ENCODE results near the gene PAX2. TPM values are rescaled to one million over a fixed set of nuclear protein-coding genes. Genes with fewer than 3 reads are reported as not detected.

Gene PAX2
- total RNA-seq, 4 donors from 2014 or later = not detected

DNA sequence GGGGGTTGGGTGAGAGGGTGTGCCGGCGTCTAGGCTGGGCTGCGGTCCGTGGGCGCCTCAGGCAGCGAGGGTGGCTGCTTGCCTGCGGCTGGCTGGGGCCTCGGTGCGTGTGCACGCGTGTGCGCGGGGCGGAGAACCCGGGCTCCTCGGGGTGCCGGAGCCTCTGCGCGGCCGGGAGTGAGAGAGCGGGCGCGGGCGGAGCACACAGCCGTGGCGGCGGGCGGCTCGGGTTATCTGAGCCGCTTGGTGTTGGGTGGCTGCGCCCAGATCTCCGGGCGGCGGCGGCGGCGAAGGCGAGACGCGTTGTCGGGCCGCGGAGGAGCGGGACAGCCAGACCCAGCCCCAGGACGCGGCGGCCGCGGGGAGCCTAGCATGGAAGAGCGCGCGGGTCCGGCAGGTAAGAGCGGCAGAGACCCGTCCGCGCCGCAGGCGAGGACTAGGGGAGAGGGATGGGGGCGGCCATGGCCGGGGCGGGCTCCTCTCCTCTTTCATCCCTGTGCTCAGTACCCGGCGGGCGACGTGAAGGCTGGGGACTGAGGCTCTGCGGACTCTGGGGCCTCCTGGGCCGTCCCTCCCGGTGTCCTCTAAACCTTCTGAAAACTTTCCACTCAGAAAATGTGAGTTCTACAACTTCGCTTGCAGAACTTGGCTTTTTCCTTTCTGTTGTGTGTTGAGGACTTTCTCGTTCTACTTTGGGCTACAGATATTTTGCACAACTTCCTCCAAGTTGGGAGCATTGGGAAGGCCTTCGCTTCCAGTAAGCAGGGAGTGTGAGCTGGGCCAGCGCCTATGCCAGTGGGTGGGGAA, 9.8 kb upstream of the PAX2 start:
- Histone ChIP-seq H3K4me1 (peaks cover 0 to 45% (median 22%) of the 10 kb centered on the region in 3 donors), H3K36me3 (no peaks in the 10 kb centered on the region), H3K27ac (no peak overlapping the region), H3K27me3 (peaks cover 100% of the 10 kb centered on the region), H3K4me3 (no peak overlapping the region), H3K9me3 (no peaks in the 10 kb centered on the region)
- 8% methylated on average over 5 of the region's 73 CpGs; no CpG with 5 or more reads in 1 of the 2 donors for WGBS, 2 donors (ENCODE audit: low coverage in 1 of 2)
- TF ChIP-seq EP300 (IDR thresholded peaks at IDR 0.05) (no peak), POLR2A (IDR thresholded peaks at IDR 0.05) (no peak)
- ATAC-seq = no peak

DNA sequence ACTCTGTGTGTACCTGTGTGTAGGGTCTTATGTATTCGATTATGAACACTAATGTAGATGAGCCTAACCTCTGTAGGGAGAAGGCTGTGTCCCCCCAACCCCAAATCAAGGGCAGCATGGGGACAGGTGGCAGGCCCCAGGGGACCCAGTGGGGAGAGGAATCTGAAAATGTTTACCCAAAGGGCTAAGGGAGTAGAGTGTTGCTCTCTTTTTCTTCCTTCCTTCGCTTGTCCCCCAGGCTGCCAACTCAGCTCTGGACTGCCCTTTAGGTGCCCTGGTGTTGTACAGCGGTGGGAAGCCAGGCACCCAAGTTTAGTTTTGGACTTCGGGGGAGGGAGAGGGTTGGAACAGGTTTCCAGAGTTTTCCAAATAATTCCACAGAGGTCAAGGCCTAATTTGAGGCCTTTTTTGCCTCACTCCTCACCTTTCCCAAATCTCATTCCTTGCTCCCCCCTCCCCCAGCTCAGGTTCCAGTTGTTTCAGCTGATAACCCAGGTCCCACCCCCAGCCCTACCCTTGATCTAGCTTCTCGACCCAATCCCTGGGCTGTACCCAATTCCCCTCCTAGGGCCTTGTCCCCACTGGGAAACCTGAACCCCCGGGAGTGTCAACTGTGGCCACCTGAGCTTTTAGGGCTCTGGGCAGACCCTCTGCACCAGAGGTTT, 9.1 kb upstream of the PAX2 start:
- TF ChIP-seq, protein P1, sequence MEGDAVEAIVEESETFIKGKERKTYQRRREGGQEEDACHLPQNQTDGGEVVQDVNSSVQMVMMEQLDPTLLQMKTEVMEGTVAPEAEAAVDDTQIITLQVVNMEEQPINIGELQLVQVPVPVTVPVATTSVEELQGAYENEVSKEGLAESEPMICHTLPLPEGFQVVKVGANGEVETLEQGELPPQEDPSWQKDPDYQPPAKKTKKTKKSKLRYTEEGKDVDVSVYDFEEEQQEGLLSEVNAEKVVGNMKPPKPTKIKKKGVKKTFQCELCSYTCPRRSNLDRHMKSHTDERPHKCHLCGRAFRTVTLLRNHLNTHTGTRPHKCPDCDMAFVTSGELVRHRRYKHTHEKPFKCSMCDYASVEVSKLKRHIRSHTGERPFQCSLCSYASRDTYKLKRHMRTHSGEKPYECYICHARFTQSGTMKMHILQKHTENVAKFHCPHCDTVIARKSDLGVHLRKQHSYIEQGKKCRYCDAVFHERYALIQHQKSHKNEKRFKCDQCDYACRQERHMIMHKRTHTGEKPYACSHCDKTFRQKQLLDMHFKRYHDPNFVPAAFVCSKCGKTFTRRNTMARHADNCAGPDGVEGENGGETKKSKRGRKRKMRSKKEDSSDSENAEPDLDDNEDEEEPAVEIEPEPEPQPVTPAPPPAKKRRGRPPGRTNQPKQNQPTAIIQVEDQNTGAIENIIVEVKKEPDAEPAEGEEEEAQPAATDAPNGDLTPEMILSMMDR (IDR thresholded peaks at IDR 0.05) = no peak
- TF ChIP-seq POLR2AphosphoS5 (IDR thresholded peaks at IDR 0.05) (no peak), EP300 (IDR thresholded peaks at IDR 0.05) (no peak), POLR2A (IDR thresholded peaks at IDR 0.05) (no peak)
- Histone ChIP-seq H3K36me3 (no peaks in the 10 kb centered on the region), H3K27ac (no peak overlapping the region), H3K4me3 (no peak overlapping the region), H3K27me3 (peaks cover 100% of the 10 kb centered on the region), H3K4me1 (peaks cover 0 to 41% (median 15%) of the 10 kb centered on the region in 3 donors), H3K9me3 (no peaks in the 10 kb centered on the region)
- 53 to 83% methylated on average over 3 to 4 of the region's 6 CpGs for WGBS, 2 donors (ENCODE audit: low coverage in 1 of 2)
- no peak for ATAC-seq

DNA sequence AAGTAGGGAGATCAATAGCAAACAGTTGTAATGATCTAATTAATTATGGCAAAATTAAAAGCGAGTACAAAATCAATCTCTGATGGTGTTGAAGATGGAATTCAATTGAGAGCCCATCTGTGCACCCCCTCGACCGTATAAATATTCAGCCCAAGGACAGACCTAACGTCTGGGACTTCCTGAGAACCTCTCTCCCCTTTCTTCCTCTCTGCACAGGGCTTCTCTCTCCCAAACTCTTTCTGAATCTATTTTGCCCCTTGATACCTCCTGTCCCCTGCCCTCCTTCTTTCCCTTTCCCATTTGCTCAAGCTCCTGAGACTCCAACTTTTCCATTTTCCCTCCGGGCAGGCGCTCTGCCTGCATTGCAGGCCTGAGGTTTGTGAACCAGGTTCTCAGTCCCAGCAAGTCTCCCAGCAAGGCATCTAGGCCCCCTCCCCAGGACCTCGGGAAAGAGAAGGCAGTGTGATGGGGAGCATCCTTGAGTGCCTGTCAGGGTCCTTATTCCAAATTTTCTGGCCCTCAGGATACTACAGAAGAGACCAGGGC, 8.5 kb upstream of the PAX2 start:
- Histone ChIP-seq H3K4me1 (peaks cover 0 to 45% (median 15%) of the 10 kb centered on the region in 3 donors), H3K27me3 (peaks cover 100% of the 10 kb centered on the region), H3K36me3 (no peaks in the 10 kb centered on the region), H3K9me3 (no peaks in the 10 kb centered on the region), H3K27ac (no peak overlapping the region), H3K4me3 (no peak overlapping the region)
- no peak for ATAC-seq
- 27 to 61% methylated on average over 3 to 6 of the region's 7 CpGs for WGBS, 2 donors (ENCODE audit: low coverage in 1 of 2)
- TF ChIP-seq EP300 (IDR thresholded peaks at IDR 0.05) (no peak), POLR2A (IDR thresholded peaks at IDR 0.05) (no peak), POLR2AphosphoS5 (IDR thresholded peaks at IDR 0.05) (no peak)
- TF ChIP-seq, protein P1 (IDR thresholded peaks at IDR 0.05) = no peak

DNA sequence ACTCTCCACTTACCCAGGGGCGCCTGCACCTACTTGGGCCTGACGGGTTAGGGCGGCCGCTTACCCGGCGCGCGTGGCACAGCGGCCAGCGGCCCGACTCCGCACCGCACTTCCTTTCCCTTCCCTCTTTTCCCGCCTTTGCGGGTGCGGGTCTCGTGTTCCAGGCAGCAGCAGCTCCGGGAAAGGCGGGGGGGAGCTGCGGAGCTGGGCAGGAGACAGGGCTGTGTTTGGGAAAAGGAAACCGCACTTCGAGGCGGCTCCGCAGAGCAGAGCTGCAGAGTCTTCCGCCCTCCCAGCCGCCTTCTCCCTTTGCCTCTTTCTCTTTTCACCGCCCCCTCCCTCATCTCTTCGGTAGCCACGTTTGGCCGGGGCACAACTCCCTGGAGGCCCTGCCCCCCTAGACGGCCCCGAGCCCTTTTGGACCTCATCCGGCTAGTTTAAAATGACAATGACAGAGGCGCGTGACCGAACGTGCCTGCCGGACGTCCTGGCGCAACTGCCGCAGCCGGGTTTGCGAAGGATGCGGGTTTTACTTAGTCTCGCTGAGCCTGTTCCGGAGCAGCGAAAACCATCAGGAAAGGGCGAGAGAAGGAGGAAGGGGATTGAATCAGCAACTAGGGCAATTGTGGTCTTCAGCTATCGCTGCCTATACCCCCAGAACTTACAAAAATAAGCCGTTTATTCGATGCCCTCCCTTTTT, 7.9 kb upstream of the PAX2 start:
- Histone ChIP-seq H3K27ac (no peak overlapping the region), H3K4me3 (peak overlapping the region in 1 of 2 donors; percentile 35), H3K9me3 (no peaks in the 10 kb centered on the region), H3K36me3 (no peaks in the 10 kb centered on the region), H3K27me3 (peaks cover 100% of the 10 kb centered on the region), H3K4me1 (peaks cover 0 to 51% (median 15%) of the 10 kb centered on the region in 3 donors)
- TF ChIP-seq POLR2A (IDR thresholded peaks at IDR 0.05) = no peak
- TF ChIP-seq EP300 (IDR thresholded peaks at IDR 0.05) = no peak
- no peak for TF ChIP-seq POLR2AphosphoS5 (IDR thresholded peaks at IDR 0.05)
- TF ChIP-seq, protein P1 (IDR thresholded peaks at IDR 0.05) = no peak
- ATAC-seq = no peak
- WGBS, 2 donors (ENCODE audit: low coverage in 1 of 2) = 0 to 10% methylated on average over 2 to 14 of the region's 51 CpGs
